GM10248 (cell line): ENCODE measurements around the gene TAS2R3.

Experiments
- CTCF ChIA-PET: fragments of 300-600 bp; sonication (Branson Sonifier 250); formaldehyde crosslinking; extraction: SDS; loops from one replicate; lab custom pipeline; 2021; ENCODE audit warnings: antibody characterized with exemption; lab: Yijun Ruan, JAX
- POLR2A ChIA-PET: fragments of 350-650 bp; sonication (Branson Sonifier 250); formaldehyde crosslinking; extraction: SDS; loops from one replicate; lab custom pipeline; 2020; ENCODE audit warnings: antibody characterized with exemption; lab: Yijun Ruan, JAX
- DNase-seq: peaks from one replicate; pipeline ENCODE4 v3.0.0; 2012; ENCODE audit errors: extremely low spot score
- CTCF ChIP-seq: IDR thresholded peaks from 2 replicates; pipeline ENCODE4 v1.5.1; 2012; ENCODE audit warnings: mild to moderate bottlenecking, low read depth; ENCODE audit errors: extremely low read depth, missing control alignments, control extremely low read depth

The TAS2R3 gene

DNA sequence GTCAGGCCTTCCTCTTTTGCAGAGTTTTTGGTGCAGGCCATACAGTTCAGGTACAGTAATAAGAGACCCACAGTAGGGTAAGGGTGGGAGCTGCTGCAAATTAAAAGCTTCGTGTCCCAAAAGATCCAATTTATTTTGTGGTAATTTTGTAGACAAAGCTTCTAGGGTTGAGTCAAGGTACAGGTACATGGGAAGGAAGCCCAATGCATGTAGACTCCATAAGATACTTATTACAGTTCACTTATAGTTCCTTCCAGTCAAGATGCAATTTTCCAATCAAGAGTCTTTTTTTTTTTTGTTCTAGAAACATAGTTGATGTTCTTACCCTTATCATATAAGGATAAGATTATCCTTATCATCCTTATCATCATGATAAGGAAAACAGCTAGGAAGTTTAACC, 12.5 kb downstream of the TAS2R3 start, which contains the start of gene TAS2R4:
Gene TAS2R4 (plus strand): TSS at position 301 of the 400 bp plus-strand sequence. CDS start 1,815 bp downstream, outside the sequence.
- TF ChIP-seq CTCF: no peak
- no peak for DNase-seq
- POLR2A ChIA-PET: no interaction called here
- CTCF ChIA-PET: interaction anchor here (1.2 to 2.7 kb wide), 3 partner anchors 8 to 39 kb away, joined by 3 to 18 read pairs (median 4); no protein-coding TSS in a partner anchor

- ChIA-PET CTCF (interaction anchor here (0.6 to 5.4 kb wide), 41 partner anchors 9 to 378 kb away, joined by 3 to 68 read pairs (median 4); partner anchors contain the start of genes SSBP1, TAS2R3 and TAS2R4), POLR2A (no interaction called here)
- peak; percentile 85 for TF ChIP-seq CTCF
- DNase-seq: peak; percentile 62
These were observed 22.0 kb downstream of the TAS2R3 start for GRCh38 chr7:141785706-141786552.

DNA sequence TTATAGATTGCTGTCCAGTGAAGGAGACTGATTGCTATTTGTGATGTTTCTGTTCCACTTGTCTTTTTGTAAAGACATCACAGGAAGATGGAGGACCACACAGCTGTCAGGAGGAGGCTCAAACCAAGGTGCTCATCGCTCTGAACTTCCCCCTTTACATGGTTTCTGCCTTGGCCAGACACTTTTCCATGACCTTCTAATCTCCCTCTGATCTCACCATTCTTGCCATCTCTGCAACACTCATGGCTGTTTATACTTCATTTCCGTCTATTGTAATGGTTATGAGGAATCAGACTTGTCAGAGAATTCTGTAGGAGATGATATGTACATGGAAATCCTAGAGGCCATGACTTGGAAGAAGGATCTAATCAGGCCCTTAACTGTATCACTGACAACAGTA, 24.4 kb downstream of the TAS2R3 start:
- no peak for TF ChIP-seq CTCF
- ChIA-PET CTCF (interaction anchor here (1.2 to 1.5 kb wide), 3 partner anchors 8 to 1270 kb away, joined by 3 read pairs; partner anchors contain the start of gene SSBP1), POLR2A (no interaction called here)
- no peak for DNase-seq

GRCh38 chr7:141789917-141790316, 26.0 kb downstream of the TAS2R3 start, which contains the start of gene TAS2R5:
Gene TAS2R5 (plus strand): TSS chr7:141790217. CDS start chr7:141790362, 145 bp downstream.
- POLR2A ChIA-PET: interaction anchor here (0.6 kb wide), 1 partner anchor 89 kb away, joined by 3 read pairs; no protein-coding TSS in a partner anchor
- DNase-seq: no peak
- CTCF ChIA-PET: interaction anchor here (1.2 to 2.7 kb wide), 2 partner anchors 136 to 140 kb away, joined by 3 to 7 read pairs; no protein-coding TSS in a partner anchor
- no peak for TF ChIP-seq CTCF

DNA sequence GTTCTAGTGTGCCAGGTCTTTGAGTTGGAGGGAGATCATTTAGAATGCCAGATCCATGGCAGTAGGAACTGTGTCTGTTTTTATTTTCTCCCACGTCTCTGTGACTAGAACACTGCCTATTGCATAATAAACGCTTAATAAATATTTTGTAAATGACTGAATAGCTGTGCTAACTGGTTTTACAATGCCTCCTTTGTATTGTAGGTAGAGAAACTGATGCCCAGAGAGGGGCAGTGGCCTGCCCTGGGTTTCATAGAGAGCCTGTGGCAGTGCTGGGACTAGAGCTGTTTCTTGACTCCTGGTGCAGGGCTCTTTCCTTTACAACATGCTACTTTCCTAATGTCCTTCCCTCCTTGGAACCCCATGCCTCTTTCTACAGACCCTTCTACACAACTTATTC, 28.6 kb downstream of the TAS2R3 start:
- CTCF ChIA-PET: no interaction called here
- no peak for DNase-seq
- POLR2A ChIA-PET: no interaction called here
- TF ChIP-seq CTCF: no peak
